Endothelial cell of umbilical vein (primary cell): ENCODE measurements around the gene SEMA4G.

Source experiments
- EZH2 ChIP-seq: IDR thresholded peaks from 2 replicates; pipeline ENCODE4 v1.6.1; 2012; ENCODE audit warnings: borderline replicate concordance, low read depth, mild to moderate bottlenecking, moderate library complexity, low read length, inconsistent platforms; ENCODE audit not compliant: severe bottlenecking
- FOS ChIP-seq: IDR thresholded peaks from 2 replicates; pipeline ENCODE4 v1.6.1; 2011; ENCODE audit warnings: mild to moderate bottlenecking, low read length, moderate library complexity, borderline replicate concordance; ENCODE audit not compliant: insufficient read depth
- GATA2 ChIP-seq: IDR thresholded peaks from 2 replicates; pipeline ENCODE4 v1.7.0; 2011; ENCODE audit warnings: low read depth, mild to moderate bottlenecking, moderate library complexity, mixed read lengths, low read length; ENCODE audit not compliant: insufficient read length, insufficient read depth
- JUN ChIP-seq: IDR thresholded peaks from 2 replicates; pipeline ENCODE4 v1.6.1; 2011; ENCODE audit warnings: borderline replicate concordance, low read depth; ENCODE audit not compliant: insufficient read length, insufficient read depth
- MYC ChIP-seq: IDR thresholded peaks from one replicate; pipeline ENCODE4 v1.6.1; 2011; ENCODE audit warnings: mild to moderate bottlenecking, low read depth, low read length
- POLR2A ChIP-seq: IDR thresholded peaks from 2 replicates; pipeline ENCODE4 v1.6.1; 2012; ENCODE audit warnings: low read depth, mild to moderate bottlenecking, control low read depth, low read length
- POLR2AphosphoS5 ChIP-seq: IDR thresholded peaks from 2 replicates; pipeline ENCODE4 v1.6.1; 2012; ENCODE audit warnings: low read depth, mild to moderate bottlenecking, control low read depth, low read length, moderate library complexity; ENCODE audit not compliant: insufficient read depth
- TF ChIP-seq, protein P1 (sequence below), 2 donors: IDR thresholded peaks; 1 replicate in 1 of 2; 2 replicates in 1 of 2; pipeline ENCODE4 v1.5.1; 2011; ENCODE audit warnings: low read length in 2 of 2, mild to moderate bottlenecking in 2 of 2, moderate library complexity in 2 of 2, control low read depth in 1 of 2, inconsistent platforms in 1 of 2, low read depth in 1 of 2; ENCODE audit not compliant: insufficient read depth in 1 of 2; ENCODE audit errors: extremely low read depth in 1 of 2
- TF ChIP-seq, protein P2 (sequence below): IDR thresholded peaks from 2 replicates; pipeline ENCODE4 v1.6.1; 2011; ENCODE audit not compliant: insufficient read depth, insufficient read length

DNA sequence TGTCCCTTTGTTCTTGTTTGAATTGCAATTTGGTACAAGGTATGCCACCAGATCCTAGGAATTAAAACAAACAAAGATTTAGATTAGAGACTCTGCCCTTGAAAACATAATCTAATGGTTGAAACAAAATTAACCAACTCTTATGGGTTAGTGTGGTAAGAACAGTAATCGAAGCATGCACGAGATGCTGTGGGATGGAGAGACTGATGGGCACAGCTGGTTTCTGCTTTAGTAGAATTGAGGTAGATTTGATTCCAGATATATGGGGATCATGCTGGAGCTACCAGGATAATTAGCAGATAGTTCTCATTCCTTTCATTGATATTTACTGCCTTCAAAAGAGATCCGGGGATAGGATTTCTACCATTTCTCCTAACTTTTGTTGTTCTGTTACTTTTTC lies 20.4 kb upstream of the SEMA4G start:
- TF ChIP-seq, protein P1, sequence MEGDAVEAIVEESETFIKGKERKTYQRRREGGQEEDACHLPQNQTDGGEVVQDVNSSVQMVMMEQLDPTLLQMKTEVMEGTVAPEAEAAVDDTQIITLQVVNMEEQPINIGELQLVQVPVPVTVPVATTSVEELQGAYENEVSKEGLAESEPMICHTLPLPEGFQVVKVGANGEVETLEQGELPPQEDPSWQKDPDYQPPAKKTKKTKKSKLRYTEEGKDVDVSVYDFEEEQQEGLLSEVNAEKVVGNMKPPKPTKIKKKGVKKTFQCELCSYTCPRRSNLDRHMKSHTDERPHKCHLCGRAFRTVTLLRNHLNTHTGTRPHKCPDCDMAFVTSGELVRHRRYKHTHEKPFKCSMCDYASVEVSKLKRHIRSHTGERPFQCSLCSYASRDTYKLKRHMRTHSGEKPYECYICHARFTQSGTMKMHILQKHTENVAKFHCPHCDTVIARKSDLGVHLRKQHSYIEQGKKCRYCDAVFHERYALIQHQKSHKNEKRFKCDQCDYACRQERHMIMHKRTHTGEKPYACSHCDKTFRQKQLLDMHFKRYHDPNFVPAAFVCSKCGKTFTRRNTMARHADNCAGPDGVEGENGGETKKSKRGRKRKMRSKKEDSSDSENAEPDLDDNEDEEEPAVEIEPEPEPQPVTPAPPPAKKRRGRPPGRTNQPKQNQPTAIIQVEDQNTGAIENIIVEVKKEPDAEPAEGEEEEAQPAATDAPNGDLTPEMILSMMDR (IDR thresholded peaks at IDR 0.05; ENCODE audit: extremely low read depth in 1 of 2, insufficient read depth in 1 of 2, low read depth in 1 of 2, low read length in 2 of 2): no peak
- TF ChIP-seq, protein P2, sequence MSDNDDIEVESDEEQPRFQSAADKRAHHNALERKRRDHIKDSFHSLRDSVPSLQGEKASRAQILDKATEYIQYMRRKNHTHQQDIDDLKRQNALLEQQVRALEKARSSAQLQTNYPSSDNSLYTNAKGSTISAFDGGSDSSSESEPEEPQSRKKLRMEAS: no peak
- TF ChIP-seq EZH2 (no peak), POLR2A (no peak), FOS (no peak), JUN (no peak), POLR2AphosphoS5 (no peak), MYC (no peak), GATA2 (no peak)
